GM12864 (cell line): ENCODE results near the gene KRTAP5-2.

Experiments
- DNase-seq: peaks from one replicate; pipeline ENCODE4 v3.0.0-alpha.2; 2011; ENCODE audit warnings: low read depth
- H3K4me3 ChIP-seq: 2 replicates; pipeline ENCODE4 v1.5.1; 2011; ENCODE audit warnings: mild to moderate bottlenecking, low read depth, low read length, control low read depth
- TF ChIP-seq, protein P1 (sequence below): IDR thresholded peaks from 2 replicates; pipeline ENCODE4 v1.5.1; 2011; ENCODE audit warnings: low read depth, mild to moderate bottlenecking, moderate library complexity, low read length, control low read depth, inconsistent platforms; ENCODE audit errors: missing control alignments

KRTAP5-2 gene

DNA sequence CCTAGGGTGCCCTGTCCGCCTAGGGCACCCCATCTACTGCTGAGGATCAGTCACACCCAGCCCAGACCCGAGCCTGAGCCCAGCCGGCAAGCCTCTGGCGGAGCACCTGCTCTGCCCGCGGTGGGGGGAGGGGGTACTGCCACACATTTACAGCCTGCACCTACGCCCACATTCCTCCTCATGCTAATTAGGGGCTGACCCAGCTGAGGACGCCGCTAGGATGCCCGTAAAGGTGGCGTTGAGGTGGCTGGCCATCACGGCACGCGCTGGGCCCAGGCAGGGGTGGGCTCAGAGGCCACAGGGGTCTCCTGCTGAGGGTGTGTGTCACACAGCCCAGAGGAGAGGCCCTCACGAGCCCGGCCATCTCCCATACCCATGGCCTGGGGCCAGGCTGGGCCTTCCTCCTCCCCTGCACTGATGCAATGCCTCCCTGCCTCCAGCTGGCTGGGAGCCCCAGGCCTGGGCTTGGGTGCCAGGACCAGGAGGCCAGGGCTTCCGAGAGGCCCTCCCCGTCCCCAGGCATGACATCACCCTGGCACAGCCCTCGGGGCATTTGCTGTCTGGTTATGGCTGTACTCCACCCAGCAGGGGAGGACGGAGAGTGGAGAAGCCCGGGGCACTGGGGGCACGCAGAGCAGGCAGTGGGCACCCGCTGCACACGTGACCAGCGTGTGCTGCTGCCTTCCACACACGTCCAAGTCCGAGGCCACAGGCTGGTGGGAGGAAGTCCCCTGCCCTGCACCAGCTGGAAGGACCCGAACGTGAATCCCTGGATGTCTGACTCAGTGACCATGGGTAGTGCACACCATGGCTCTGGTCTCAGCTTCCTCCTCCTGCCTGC lies 38.8 kb downstream of the KRTAP5-2 start:
- TF ChIP-seq, protein P1, sequence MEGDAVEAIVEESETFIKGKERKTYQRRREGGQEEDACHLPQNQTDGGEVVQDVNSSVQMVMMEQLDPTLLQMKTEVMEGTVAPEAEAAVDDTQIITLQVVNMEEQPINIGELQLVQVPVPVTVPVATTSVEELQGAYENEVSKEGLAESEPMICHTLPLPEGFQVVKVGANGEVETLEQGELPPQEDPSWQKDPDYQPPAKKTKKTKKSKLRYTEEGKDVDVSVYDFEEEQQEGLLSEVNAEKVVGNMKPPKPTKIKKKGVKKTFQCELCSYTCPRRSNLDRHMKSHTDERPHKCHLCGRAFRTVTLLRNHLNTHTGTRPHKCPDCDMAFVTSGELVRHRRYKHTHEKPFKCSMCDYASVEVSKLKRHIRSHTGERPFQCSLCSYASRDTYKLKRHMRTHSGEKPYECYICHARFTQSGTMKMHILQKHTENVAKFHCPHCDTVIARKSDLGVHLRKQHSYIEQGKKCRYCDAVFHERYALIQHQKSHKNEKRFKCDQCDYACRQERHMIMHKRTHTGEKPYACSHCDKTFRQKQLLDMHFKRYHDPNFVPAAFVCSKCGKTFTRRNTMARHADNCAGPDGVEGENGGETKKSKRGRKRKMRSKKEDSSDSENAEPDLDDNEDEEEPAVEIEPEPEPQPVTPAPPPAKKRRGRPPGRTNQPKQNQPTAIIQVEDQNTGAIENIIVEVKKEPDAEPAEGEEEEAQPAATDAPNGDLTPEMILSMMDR: no peak
- no peak overlapping the region for H3K4me3 ChIP-seq
- no peak for DNase-seq

GRCh38 chr11:1558775-1559110 lies 39.4 kb downstream of the KRTAP5-2 start:
- H3K4me3 ChIP-seq: no peak overlapping the region
- TF ChIP-seq, protein P1: no peak

GRCh38 chr11:1557904-1558774 lies 40.0 kb downstream of the KRTAP5-2 start:
- DNase-seq: no peak
- no peak overlapping the region for H3K4me3 ChIP-seq
- TF ChIP-seq, protein P1: no peak

More at GRCh38 chr11:1558775-1559110, 39.4 kb downstream of the KRTAP5-2 start:
- DNase-seq: no peak

DNA sequence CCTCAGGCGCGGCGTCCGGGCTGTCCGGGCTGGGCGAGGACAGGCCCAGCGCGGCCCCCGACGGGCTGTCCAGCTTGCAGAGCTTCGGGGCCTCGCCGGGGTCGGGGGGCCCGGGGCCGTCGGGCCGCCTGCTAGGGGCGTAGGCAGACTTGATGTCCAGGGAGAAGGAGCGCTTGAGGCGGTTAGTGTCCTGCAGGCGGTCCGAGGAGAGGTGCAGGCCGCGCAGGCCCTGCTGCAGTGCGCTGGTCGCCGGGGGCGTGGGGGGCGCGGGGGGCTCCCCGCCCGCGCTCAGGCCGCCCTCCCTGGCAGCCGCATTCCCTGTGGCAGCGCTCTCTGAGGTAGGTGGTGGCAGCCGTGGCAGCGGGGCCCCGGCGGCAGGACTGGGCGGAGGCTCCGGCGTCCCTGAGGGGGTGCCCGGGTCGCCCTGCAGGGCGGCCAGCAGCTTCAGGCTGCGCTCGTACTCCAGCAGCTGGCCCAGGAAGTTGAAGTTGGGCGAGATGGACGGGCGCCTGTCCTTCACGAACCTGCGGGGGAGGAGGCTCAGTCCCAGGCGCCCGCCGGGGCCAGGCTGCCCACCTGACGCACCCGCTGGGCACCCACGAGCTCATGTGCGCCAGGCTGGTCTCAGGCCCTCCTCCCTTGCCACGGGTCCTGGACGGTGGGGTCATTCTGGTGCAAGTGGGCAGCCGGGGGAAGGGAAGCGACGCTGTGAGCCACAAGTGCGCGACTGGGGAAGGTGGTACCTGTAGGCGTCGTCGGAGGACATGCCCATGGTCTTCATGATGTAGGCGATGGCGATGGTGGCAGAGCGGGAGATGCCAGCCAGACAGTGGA lies 40.8 kb downstream of the KRTAP5-2 start:
- TF ChIP-seq, protein P1: no peak
- H3K4me3 ChIP-seq: no peak overlapping the region
- no peak for DNase-seq

DNA sequence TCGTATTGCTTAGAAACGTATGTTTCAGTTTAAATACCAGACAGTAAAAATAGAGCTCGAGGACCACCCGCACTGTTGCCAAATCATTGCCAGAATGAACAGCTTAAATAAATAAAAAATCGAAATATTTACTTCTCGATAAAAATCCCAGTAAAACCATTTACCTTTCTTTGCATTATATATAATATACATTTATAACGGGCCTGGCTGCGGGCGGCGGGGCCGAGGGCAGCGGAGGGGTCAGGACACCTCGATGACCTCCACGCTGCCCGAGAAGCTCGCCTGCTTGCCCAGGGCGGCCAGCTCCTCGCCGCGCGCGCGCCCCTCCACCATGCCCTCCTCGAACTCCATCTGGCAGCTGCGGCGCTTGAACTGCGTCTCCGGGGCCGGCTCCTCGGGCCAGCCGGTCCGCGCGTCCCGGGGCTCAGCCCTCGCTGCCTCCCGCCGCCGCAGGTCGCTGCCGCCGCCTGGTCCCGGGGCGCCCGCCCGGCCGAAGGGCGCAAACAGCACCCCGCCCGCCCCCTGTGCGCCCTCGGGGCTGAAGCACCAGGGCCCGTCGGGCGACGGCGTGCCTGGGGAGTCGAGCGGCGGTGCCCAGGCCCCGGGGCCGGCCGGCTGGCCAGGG lies 41.7 kb downstream of the KRTAP5-2 start:
- no peak for DNase-seq
- TF ChIP-seq, protein P1: no peak
- H3K4me3 ChIP-seq: no peak overlapping the region

DNA sequence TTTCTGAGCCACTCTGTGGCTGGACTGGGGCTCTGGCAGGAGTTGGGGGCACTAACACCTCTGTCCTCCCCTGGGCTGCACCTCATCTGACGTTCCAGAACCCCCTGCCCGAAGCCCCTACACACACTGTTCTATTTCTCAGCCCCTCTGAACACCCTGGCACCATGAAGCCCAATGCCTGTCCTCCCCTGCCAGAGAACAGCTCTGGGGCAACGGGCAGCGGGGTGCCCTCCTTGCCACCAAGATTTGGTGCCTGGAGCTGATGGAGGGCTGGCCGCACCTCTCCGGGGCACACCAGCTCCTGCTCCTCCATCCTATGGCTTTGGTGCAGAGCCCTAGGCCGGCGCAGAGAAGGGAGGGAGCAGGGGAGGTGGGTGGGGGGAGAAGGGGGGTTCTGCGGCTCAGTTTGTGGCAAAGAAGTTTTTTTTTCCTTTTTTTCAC lies 42.4 kb downstream of the KRTAP5-2 start:
- H3K4me3 ChIP-seq: no peak overlapping the region
- TF ChIP-seq, protein P1: no peak
- DNase-seq: no peak
